Measurements from ENCODE around the gene NR1I2. TPM values are rescaled to one million over a fixed set of nuclear protein-coding genes. Genes with fewer than 3 reads are reported as not detected.

Gene NR1I2
- under 1 TPM in 2 of 3 donors, not detected in 1; 0.24 to 0.40 TPM for polyA plus RNA-seq

- H3K36me3 Mint-ChIP-seq = no peaks in the 10 kb centered on the region
- DNase-seq = no peak
- H3K4me3 Mint-ChIP-seq = no peak within 1 kb of the TSS
- no peaks in the 10 kb centered on the region for H3K4me1 Mint-ChIP-seq
- no peak within 1 kb of the TSS for H3K27ac Mint-ChIP-seq
- H3K9me3 Mint-ChIP-seq = no peaks in the 10 kb centered on the region
- peaks cover 0 to 4% (median 2%) of the 10 kb centered on the region in 3 donors for H3K27me3 Mint-ChIP-seq (ENCODE audit: low read depth in 3 of 3)
Observed at GRCh38 chr3:119781330-119782198, at the start of gene NR1I2. Gene NR1I2, plus strand, starts transcription at chr3:119782101.

GRCh38 chr3:119733812-119734211, 48.1 kb upstream of the NR1I2 start:
- Mint-ChIP-seq H3K4me3 (no peak overlapping the region), H3K9me3 (no peaks in the 10 kb centered on the region), H3K36me3 (no peaks in the 10 kb centered on the region), H3K27ac (no peak overlapping the region), H3K27me3 (ENCODE audit: low read depth in 3 of 3) (peaks cover 2 to 4% (median 3%) of the 10 kb centered on the region in 3 donors), H3K4me1 (no peaks in the 10 kb centered on the region)
- no peak for DNase-seq

GRCh38 chr3:119738741-119739140, 43.2 kb upstream of the NR1I2 start:
- Mint-ChIP-seq H3K27ac (no peak overlapping the region), H3K27me3 (ENCODE audit: low read depth in 3 of 3) (peaks cover under 1 to 12% (median 2%) of the 10 kb centered on the region in 3 donors), H3K36me3 (no peaks in the 10 kb centered on the region), H3K9me3 (no peaks in the 10 kb centered on the region), H3K4me3 (no peak overlapping the region), H3K4me1 (no peaks in the 10 kb centered on the region)
- no peak for DNase-seq

- Mint-ChIP-seq H3K4me1 (no peaks in the 10 kb centered on the region), H3K9me3 (peaks cover 0 to 2% (median 0%) of the 10 kb centered on the region in 6 donors), H3K27me3 (ENCODE audit: low read depth in 3 of 3) (peaks cover 0 to 22% (median 0%) of the 10 kb centered on the region in 3 donors), H3K27ac (no peak overlapping the region), H3K36me3 (no peaks in the 10 kb centered on the region), H3K4me3 (no peak overlapping the region)
- no peak for DNase-seq
Observed at GRCh38 chr3:119741657-119742590, 40.0 kb upstream of the NR1I2 start.

GRCh38 chr3:119743921-119744320, 38.0 kb upstream of the NR1I2 start:
- DNase-seq = no peak
- no peaks in the 10 kb centered on the region for H3K4me1 Mint-ChIP-seq

GRCh38 chr3:119745942-119746341, 36.0 kb upstream of the NR1I2 start:
- Mint-ChIP-seq H3K4me3 (no peak overlapping the region), H3K9me3 (peaks cover 0 to 4% (median 0%) of the 10 kb centered on the region in 6 donors), H3K4me1 (no peaks in the 10 kb centered on the region), H3K36me3 (no peaks in the 10 kb centered on the region), H3K27me3 (ENCODE audit: low read depth in 3 of 3) (peaks cover 0 to 19% (median 0%) of the 10 kb centered on the region in 3 donors), H3K27ac (no peak overlapping the region)
- DNase-seq = no peak

More at GRCh38 chr3:119743921-119744320, 38.0 kb upstream of the NR1I2 start:
- H3K4me3 Mint-ChIP-seq = no peak overlapping the region
- peaks cover 0 to 2% (median 0%) of the 10 kb centered on the region in 6 donors for H3K9me3 Mint-ChIP-seq
- no peaks in the 10 kb centered on the region for H3K36me3 Mint-ChIP-seq
- peaks cover 0 to 21% (median 0%) of the 10 kb centered on the region in 3 donors for H3K27me3 Mint-ChIP-seq (ENCODE audit: low read depth in 3 of 3)
- no peak overlapping the region for H3K27ac Mint-ChIP-seq

GRCh38 chr3:119746423-119746822, 35.5 kb upstream of the NR1I2 start:
- peaks cover 0 to 19% (median 1%) of the 10 kb centered on the region in 3 donors for H3K27me3 Mint-ChIP-seq (ENCODE audit: low read depth in 3 of 3)
- H3K36me3 Mint-ChIP-seq = no peaks in the 10 kb centered on the region
- peaks cover 0 to 4% (median 0%) of the 10 kb centered on the region in 6 donors for H3K9me3 Mint-ChIP-seq
- no peak overlapping the region for H3K27ac Mint-ChIP-seq
- no peak for DNase-seq
- H3K4me1 Mint-ChIP-seq = no peaks in the 10 kb centered on the region
- no peak overlapping the region for H3K4me3 Mint-ChIP-seq

GRCh38 chr3:119747357-119747756, 34.5 kb upstream of the NR1I2 start:
- H3K4me3 Mint-ChIP-seq = no peak overlapping the region
- no peak for DNase-seq
- H3K27ac Mint-ChIP-seq = no peak overlapping the region
- peaks cover 0 to 4% (median 0%) of the 10 kb centered on the region in 6 donors for H3K9me3 Mint-ChIP-seq
- H3K27me3 Mint-ChIP-seq (ENCODE audit: low read depth in 3 of 3) = peaks cover 2 to 16% (median 5%) of the 10 kb centered on the region in 3 donors
- H3K4me1 Mint-ChIP-seq = no peaks in the 10 kb centered on the region
- H3K36me3 Mint-ChIP-seq = no peaks in the 10 kb centered on the region

GRCh38 chr3:119748991-119749390, 32.9 kb upstream of the NR1I2 start:
- Mint-ChIP-seq H3K9me3 (peaks cover 0 to 5% (median 0%) of the 10 kb centered on the region in 6 donors), H3K27ac (no peak overlapping the region), H3K4me1 (no peaks in the 10 kb centered on the region), H3K36me3 (no peaks in the 10 kb centered on the region), H3K27me3 (ENCODE audit: low read depth in 3 of 3) (peaks cover 4 to 14% (median 5%) of the 10 kb centered on the region in 3 donors), H3K4me3 (no peak overlapping the region)
- no peak for DNase-seq

- Mint-ChIP-seq H3K27ac (no peak overlapping the region), H3K4me3 (no peak overlapping the region), H3K27me3 (ENCODE audit: low read depth in 3 of 3) (peaks cover 7 to 15% (median 9%) of the 10 kb centered on the region in 3 donors), H3K36me3 (no peaks in the 10 kb centered on the region), H3K9me3 (peaks cover 0 to 7% (median 0%) of the 10 kb centered on the region in 6 donors), H3K4me1 (no peaks in the 10 kb centered on the region)
- DNase-seq = no peak
Observed at GRCh38 chr3:119751423-119751822, 30.5 kb upstream of the NR1I2 start.

- Mint-ChIP-seq H3K27me3 (ENCODE audit: low read depth in 3 of 3) (peaks cover 0 to 23% (median 11%) of the 10 kb centered on the region in 3 donors), H3K36me3 (no peaks in the 10 kb centered on the region), H3K9me3 (peaks cover 0 to 11% (median 3%) of the 10 kb centered on the region in 6 donors), H3K4me1 (no peaks in the 10 kb centered on the region), H3K27ac (no peak overlapping the region), H3K4me3 (no peak overlapping the region)
- DNase-seq = no peak
Observed at GRCh38 chr3:119759962-119760361, 21.9 kb upstream of the NR1I2 start.

GRCh38 chr3:119762876-119763275, 19.0 kb upstream of the NR1I2 start:
- H3K9me3 Mint-ChIP-seq = peaks cover 0 to 11% (median 3%) of the 10 kb centered on the region in 6 donors
- H3K4me1 Mint-ChIP-seq = no peaks in the 10 kb centered on the region
- H3K36me3 Mint-ChIP-seq = no peaks in the 10 kb centered on the region
- DNase-seq = no peak
- no peak overlapping the region for H3K4me3 Mint-ChIP-seq
- no peak overlapping the region for H3K27ac Mint-ChIP-seq
- H3K27me3 Mint-ChIP-seq (ENCODE audit: low read depth in 3 of 3) = peaks cover 0 to 15% (median 7%) of the 10 kb centered on the region in 3 donors

GRCh38 chr3:119763466-119763865, 18.4 kb upstream of the NR1I2 start:
- no peak for DNase-seq
- Mint-ChIP-seq H3K4me1 (no peaks in the 10 kb centered on the region), H3K9me3 (peaks cover 0 to 11% (median 3%) of the 10 kb centered on the region in 6 donors), H3K27ac (no peak overlapping the region), H3K36me3 (no peaks in the 10 kb centered on the region), H3K27me3 (ENCODE audit: low read depth in 3 of 3) (peaks cover 0 to 15% (median 7%) of the 10 kb centered on the region in 3 donors), H3K4me3 (no peak overlapping the region)

Measured in immature natural killer cell (primary cell).